ENCODE data around the gene USP22.
A peak's percentile ranks its signal among the peaks of the same experiment; 100 is the strongest.

The USP22 gene

GRCh38 chr17:21044971-21045370 is 2.2 kb upstream of the USP22 start:
- TF ChIP-seq ZFX (IDR thresholded peaks at IDR 0.05) = no peak
- peak overlapping the region; percentile 100; the same call in 1 of the 2 replicates for H3K27ac ChIP-seq

GRCh38 chr17:21043296-21044232 is 753 bp upstream of the USP22 start:
- TF ChIP-seq, protein P1, sequence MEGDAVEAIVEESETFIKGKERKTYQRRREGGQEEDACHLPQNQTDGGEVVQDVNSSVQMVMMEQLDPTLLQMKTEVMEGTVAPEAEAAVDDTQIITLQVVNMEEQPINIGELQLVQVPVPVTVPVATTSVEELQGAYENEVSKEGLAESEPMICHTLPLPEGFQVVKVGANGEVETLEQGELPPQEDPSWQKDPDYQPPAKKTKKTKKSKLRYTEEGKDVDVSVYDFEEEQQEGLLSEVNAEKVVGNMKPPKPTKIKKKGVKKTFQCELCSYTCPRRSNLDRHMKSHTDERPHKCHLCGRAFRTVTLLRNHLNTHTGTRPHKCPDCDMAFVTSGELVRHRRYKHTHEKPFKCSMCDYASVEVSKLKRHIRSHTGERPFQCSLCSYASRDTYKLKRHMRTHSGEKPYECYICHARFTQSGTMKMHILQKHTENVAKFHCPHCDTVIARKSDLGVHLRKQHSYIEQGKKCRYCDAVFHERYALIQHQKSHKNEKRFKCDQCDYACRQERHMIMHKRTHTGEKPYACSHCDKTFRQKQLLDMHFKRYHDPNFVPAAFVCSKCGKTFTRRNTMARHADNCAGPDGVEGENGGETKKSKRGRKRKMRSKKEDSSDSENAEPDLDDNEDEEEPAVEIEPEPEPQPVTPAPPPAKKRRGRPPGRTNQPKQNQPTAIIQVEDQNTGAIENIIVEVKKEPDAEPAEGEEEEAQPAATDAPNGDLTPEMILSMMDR (conservative IDR thresholded peaks at IDR 0.05) = peak; percentile 97
- peak; percentile 54 for TF ChIP-seq ZFX (IDR thresholded peaks at IDR 0.05)
- H3K27ac ChIP-seq = peak overlapping the region; percentile 100

GRCh38 chr17:21041741-21042457 is 912 bp downstream of the USP22 start:
- peak overlapping the region; percentile 100 for H3K27ac ChIP-seq

GRCh38 chr17:21039839-21040575 is 2.8 kb downstream of the USP22 start:
- TF ChIP-seq, protein P1 (conservative IDR thresholded peaks at IDR 0.05) = peak; percentile 72
- TF ChIP-seq ZFX (IDR thresholded peaks at IDR 0.05) = no peak
- no peak overlapping the region for H3K27ac ChIP-seq

More at GRCh38 chr17:21041741-21042457, 912 bp downstream of the USP22 start:
- TF ChIP-seq, protein P1 (conservative IDR thresholded peaks at IDR 0.05) = no peak
- TF ChIP-seq ZFX (IDR thresholded peaks at IDR 0.05) = no peak

GRCh38 chr17:21037117-21037803 is 5.6 kb downstream of the USP22 start:
- no peak overlapping the region for H3K27ac ChIP-seq
- TF ChIP-seq, protein P1 (conservative IDR thresholded peaks at IDR 0.05) = no peak
- no peak for TF ChIP-seq ZFX (IDR thresholded peaks at IDR 0.05)

- H3K27ac ChIP-seq = no peak overlapping the region
- no peak for TF ChIP-seq ZFX (IDR thresholded peaks at IDR 0.05)
- TF ChIP-seq, protein P1 (conservative IDR thresholded peaks at IDR 0.05) = no peak
Observed at GRCh38 chr17:21036361-21036881, 6.4 kb downstream of the USP22 start.

GRCh38 chr17:21035406-21035805 is 7.4 kb downstream of the USP22 start:
- TF ChIP-seq, protein P1 (conservative IDR thresholded peaks at IDR 0.05) = no peak
- TF ChIP-seq ZFX (IDR thresholded peaks at IDR 0.05) = no peak
- H3K27ac ChIP-seq = no peak overlapping the region

Measured in C4-2B (cell line).